Activated effector memory CD4-positive, alpha-beta T cell treated with anti-CD3 and anti-CD28 coated beads, Interleukin-2, amount 50 U/mL, for 16 hours (primary cell): Measurements from ENCODE around the gene PPP1R12B.

ENCODE experiments used
- DNase-seq: peaks from one replicate; pipeline ENCODE4 v3.0.0-alpha.2; 2020

The PPP1R12B gene, protein sequence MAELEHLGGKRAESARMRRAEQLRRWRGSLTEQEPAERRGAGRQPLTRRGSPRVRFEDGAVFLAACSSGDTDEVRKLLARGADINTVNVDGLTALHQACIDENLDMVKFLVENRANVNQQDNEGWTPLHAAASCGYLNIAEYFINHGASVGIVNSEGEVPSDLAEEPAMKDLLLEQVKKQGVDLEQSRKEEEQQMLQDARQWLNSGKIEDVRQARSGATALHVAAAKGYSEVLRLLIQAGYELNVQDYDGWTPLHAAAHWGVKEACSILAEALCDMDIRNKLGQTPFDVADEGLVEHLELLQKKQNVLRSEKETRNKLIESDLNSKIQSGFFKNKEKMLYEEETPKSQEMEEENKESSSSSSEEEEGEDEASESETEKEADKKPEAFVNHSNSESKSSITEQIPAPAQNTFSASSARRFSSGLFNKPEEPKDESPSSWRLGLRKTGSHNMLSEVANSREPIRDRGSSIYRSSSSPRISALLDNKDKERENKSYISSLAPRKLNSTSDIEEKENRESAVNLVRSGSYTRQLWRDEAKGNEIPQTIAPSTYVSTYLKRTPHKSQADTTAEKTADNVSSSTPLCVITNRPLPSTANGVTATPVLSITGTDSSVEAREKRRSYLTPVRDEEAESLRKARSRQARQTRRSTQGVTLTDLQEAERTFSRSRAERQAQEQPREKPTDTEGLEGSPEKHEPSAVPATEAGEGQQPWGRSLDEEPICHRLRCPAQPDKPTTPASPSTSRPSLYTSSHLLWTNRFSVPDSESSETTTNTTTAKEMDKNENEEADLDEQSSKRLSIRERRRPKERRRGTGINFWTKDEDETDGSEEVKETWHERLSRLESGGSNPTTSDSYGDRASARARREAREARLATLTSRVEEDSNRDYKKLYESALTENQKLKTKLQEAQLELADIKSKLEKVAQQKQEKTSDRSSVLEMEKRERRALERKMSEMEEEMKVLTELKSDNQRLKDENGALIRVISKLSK

DNA sequence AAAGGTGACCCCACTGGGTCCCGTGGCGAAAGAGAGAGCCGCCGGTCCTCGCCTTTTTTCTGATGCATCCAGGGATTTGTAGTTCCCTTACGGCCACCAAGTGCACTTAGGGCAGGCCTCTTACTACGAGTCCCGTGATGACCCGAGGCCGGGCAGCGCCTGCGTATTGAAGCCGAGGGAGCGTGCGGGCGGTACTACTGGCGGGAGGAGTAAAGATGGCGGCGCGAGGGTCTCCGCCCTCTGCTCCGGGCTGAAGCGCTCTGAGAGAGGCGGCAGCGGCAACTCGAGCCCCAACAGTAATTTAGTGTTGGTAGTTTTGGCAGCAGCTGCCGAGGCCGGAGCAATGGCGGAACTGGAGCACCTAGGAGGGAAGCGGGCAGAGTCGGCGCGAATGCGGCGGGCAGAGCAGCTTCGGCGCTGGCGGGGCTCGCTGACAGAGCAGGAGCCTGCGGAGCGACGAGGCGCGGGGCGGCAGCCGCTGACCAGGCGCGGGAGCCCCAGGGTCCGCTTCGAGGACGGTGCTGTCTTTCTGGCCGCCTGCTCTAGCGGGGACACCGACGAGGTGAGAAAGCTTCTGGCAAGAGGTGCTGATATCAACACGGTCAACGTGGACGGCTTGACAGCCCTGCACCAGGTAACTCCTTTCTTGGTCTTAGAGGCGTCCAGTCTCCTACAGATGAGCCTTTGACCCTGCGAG, at the start of gene PPP1R12B:
Gene PPP1R12B (plus strand): TSS at position 191 of the 697 bp plus-strand sequence. CDS start 153 bp downstream, at position 344.
- peak; percentile 99 for DNase-seq

DNA sequence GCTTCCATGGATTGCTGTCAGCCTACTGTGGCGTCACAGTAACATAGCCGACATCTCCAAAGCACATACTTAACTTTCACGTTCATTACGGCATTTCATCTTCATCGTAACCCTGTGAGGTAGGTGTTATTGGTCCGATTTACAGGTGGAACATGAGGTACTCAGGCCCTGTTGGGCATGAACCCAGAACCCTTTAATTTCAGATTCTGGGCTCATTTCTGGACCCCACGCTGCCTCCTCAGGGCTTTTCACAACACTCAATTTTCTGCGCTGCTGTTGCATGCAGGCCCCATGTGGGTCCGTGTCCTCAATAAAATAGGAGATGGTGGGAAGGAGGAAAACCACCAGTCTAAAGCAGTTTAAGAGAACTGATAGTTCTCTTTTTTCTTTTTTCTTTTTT, 46.3 kb upstream of the PPP1R12B start:
- no peak for DNase-seq

DNA sequence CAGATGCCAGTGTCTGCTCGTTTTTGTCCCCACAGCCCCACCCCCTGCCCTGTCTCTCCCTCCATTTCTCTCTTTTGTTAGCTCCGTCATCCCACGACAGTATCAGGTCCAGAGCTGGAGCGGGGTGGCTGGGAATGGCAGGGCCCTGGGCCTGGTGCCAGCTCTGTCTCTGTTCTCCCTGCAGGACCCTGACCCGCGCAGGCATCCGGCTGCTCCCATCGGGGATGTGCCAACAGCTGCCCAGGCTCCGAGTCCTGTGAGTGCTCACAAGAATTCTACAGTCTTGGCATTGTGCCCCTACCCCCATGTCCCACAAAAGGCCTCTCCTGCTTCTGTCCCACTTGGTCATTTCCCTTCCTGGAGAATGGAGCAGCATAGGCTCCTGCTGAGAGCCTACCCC, 44.1 kb upstream of the PPP1R12B start:
- no peak for DNase-seq

DNA sequence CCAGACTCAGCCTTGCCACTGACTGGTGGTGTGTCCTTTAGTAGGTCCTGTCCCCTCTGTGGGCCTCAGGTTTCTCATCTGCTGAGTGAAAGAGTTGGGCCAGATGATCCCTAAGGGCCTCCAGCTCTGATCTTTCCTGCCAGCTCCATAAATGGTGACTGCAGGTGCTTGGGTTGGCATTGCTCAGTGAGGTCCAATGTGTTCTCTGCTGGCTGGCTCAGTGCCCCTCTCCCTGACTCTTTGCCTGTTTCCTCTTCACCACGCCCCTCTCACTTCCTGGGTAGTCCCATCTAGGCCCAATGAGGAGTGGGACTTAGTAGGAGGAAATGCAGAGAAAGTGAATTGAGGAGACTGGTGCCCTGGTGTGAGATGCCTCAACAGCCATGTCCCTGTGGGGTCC, 43.3 kb upstream of the PPP1R12B start:
- DNase-seq = no peak

DNA sequence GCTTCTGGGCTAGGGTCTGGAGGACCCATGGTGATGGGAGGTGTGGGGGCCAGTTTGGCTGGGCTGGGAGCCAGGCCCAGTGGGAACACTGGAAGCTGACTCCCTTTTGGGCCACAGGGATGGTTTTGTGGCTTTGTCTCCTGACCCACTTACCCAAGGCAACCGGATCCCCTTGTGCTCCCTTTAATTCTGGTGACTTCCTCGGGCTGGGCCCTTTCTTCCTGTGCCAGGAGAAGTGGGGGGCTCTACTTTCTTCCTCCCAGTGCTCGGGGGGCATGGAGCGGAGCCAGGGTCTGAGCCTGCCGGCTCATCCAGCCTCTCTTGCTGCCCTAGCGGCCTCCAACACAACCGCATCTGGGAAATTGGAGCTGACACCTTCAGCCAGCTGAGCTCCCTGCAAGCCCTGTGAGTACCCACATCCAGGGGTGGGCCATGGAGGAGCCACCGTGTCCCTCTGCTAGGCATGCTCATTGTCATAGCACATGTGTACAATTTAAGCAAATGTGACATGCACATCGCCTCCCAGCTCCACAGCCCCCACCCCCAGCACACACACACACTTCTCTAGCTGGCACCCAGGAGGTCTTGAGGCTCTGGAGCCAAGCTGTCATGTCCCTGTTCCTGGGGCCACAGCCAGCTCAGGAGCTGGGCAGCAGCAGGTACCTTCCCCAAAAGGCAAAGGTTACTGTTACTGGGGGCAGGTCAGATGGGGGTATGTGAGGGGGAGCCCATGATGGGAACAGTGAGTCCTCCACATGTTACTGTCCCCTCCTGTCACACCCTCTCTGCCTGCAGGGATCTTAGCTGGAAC, 41.8 kb upstream of the PPP1R12B start:
- DNase-seq = no peak

DNA sequence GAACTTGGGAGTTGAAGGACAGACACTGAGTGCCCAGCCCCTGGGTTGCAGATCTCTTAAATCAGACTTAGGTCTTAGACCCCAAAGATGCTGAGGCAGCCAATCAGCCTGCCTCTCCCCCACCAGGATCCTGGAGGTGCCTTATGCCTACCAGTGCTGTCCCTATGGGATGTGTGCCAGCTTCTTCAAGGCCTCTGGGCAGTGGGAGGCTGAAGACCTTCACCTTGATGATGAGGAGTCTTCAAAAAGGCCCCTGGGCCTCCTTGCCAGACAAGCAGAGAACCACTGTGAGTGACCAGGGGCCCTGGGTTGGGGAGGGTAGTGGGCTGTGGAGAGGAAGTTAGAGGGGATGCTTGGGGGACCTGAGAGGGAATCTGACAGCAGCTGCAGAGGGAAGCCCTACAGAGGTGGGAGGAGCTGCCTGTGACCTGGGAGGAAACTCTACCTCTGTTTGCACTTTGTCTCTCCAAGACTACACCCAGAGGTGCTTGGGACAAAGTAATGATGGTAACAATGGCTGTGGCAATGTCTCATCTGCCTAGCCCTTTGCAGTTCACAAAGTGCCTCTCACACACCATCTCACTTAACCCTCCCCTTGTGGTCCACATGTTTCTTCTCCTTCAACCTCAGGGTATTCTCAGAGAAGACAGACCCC, 38.3 kb upstream of the PPP1R12B start:
- DNase-seq = no peak

DNA sequence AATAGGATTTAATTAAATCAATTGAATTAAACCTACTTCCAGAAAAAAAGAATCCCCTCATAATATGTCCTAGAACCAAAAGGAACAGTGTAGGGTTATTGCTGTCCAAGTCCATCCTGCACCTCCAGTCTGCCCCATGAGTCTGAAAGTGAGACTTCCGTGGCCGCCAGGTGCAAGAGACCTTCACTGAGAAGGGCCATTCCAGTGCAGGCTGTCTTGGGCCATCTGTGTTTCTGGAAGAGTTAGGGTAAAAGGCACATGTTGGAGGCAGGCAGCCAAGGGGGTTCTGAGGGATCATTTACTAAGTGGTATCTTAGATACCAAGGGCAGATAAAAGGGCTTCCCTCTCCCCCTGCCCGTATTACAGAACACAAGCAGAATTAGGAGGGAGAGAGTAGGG, 37.8 kb upstream of the PPP1R12B start:
- DNase-seq = no peak

DNA sequence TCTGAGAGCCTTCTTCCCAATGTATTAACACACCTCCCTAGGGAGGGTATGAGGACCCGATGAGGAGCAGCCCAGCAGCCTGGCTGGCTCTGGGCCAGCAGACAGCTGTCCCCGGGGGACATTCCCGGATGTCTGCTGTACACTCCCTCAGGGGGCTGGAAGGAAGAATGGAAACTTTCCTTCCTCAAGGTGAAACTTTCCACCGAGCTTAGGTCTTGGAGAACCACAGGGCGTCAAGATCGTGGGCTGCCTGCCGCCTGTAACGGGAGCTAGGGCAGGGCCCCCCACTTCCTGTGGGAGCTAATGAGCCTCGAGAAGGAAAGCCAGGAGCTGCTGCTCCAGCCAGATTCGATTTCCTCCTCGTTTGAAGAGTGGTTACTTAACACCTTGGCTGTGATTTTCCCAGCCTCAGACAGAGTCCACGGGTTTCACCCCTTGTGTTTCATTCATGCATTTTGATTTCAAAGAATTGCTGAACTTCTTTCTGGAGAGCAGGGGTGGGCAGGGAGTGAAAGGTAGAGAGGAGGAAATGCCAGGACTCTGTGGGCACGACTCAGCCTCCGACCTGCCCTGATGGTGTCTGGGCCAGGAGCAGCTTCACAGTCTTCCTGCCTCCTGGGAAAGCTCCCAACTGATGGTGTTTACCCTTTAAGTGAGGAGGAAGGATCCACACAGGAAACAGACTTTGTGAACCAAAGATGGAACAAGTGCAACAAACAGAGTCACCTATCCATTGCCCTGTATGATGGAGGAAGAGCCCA, 36.4 kb upstream of the PPP1R12B start:
- DNase-seq = no peak

DNA sequence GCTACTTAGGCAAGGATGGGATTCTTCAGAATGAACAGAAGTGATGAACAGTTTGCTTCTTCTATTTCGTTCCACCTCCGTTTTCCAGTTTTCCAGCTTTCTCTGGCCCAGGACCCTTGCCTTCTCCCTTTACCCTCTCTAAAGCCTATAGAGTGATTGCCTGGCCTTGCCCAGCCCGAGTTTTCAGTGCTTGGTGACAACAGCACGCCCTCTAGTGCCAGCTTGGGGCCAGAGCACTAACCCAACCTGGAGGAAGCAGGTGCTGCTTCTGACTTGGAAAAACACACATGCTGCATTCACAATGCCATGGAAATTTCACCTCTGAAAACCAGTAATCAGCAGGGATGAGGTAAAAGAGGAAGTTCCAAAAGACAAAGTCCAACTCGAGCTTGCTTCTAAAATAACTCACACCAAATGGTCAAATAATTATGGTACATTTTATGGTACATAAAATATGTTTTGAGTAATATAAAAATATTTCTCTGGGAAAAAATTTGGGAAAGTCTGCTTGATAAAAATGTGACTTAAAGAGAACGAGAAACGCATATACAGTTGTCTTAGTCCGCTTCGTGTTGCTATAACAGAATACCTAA, 32.8 kb upstream of the PPP1R12B start:
- peak; percentile 90 for DNase-seq

DNA sequence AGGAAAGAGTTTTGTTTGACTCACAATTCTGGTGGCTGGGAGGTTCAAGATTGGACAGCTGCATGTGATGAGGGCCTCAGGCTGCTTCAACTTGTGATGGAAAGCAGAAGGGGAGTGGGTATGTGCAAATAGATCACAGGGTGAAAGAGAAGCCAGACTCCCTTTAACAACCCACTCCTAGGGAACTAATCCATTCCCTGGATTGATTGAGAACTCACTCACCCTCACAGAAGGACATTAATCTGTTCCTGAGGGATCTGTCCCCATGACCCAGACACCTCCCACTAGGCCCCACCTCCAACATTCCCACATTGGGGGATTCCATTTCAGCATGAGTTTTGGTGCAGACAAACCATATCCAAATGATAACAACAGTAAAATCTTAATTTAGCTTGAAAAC, 32.3 kb upstream of the PPP1R12B start:
- DNase-seq = no peak

DNA sequence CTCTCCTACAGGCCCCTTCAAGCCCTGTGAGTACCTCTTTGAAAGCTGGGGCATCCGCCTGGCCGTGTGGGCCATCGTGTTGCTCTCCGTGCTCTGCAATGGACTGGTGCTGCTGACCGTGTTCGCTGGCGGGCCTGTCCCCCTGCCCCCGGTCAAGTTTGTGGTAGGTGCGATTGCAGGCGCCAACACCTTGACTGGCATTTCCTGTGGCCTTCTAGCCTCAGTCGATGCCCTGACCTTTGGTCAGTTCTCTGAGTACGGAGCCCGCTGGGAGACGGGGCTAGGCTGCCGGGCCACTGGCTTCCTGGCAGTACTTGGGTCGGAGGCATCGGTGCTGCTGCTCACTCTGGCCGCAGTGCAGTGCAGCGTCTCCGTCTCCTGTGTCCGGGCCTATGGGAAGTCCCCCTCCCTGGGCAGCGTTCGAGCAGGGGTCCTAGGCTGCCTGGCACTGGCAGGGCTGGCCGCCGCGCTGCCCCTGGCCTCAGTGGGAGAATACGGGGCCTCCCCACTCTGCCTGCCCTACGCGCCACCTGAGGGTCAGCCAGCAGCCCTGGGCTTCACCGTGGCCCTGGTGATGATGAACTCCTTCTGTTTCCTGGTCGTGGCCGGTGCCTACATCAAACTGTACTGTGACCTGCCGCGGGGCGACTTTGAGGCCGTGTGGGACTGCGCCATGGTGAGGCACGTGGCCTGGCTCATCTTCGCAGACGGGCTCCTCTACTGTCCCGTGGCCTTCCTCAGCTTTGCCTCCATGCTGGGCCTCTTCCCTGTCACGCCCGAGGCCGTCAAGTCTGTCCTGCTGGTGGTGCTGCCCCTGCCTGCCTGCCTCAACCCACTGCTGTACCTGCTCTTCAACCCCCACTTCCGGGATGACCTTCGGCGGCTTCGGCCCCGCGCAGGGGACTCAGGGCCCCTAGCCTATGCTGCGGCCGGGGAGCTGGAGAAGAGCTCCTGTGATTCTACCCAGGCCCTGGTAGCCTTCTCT, 30.3 kb upstream of the PPP1R12B start:
- peak; percentile 55 for DNase-seq

DNA sequence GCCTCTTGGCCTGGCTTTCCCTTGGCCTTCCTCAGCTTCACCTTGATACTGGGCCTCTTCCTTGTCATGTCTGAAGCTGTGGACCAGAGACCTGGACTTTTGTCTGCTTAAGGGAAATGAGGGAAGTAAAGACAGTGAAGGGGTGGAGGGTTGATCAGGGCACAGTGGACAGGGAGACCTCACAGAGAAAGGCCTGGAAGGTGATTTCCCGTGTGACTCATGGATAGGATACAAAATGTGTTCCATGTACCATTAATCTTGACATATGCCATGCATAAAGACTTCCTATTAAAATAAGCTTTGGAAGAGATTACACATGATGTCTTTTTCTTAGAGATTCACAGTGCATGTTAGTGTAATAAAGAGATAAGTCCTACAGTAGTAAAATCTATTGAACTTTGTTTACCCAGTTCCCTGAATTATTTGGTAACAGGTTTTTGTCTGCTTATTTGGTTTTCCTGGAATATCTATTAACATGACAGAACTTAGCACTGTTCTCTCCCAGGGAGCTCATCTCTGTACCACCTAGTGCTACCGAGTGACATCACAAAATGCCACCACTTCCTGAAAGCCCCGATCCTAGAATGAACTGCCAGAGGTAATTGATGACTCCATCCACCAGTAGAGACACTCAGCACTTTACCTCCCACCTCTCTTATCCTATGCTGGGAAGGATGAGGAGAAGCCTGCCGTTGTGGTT, 29.0 kb upstream of the PPP1R12B start:
- DNase-seq = no peak

DNA sequence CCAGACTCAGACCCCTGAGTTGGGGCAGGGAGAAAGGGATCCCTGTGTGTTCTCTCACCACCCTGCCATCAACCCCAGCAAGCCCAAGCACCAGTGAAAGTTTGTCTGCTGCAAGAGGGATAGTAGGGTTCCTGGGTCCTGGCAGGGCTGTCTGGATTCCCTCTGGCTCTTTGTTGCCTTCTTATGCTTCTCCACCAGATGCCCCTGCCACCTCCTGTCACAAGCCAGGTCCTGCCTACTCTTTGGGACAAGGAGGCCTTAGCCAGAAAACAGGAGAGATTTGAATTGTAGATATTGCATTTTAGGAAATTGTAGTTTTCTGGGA, 28.5 kb upstream of the PPP1R12B start:
- peak; percentile 31 for DNase-seq

DNA sequence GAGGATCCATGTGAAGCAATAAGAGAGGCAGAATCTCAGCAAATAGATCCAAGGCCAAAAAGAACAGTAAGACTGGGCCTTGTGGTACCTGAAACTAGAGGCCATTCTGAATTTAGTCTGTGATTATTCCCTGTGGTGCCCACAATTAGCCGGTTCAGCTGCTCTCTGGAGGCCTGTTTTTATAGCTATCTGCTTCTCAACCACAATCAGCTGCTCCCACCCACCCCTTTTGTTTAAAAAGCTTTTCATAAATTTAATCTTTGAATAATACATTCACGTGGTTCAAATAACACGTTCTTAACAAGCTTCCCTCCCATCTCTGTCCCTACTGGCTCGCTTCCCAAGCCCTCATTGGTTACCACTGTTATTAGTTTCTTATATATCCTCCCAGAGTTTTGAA, 24.8 kb upstream of the PPP1R12B start:
- no peak for DNase-seq

DNA sequence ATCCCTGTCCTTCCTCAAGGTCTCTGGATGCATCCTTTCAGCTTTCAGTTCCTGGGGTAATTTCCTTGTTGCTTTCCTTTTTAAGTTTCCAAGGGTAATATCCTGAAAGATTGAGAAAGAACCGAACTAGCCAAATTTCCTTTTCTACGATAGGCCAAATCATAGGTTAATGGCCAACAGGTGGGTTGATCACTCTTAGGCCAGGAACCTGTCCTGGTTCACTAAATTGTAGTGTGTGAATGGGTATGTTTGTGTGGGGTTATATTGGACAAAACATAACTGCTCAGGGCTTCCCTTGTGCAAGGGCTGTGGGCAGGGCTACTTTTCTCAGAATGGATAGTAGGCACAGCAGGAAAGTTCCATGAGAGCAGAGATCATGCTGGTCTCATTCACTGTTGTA, 23.9 kb upstream of the PPP1R12B start:
- no peak for DNase-seq

DNA sequence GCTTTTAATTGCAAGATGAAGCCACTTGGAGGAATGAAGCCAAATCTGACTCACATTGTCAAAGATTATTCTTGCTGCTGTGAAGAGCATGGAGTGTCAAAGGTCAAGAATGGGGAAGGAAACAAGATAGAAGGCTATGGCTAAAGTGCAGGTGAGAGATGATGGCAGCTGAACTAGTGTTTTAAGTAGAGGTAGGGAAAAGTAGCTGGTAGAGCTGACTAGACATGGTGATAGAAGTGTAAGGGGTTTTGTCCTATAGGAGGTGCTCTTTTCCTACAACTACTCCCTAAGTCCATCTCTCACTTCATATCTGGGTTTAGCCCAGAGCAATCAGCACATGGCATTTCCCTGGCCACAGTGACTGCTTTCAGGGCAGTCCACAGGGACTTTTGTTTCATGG, 18.6 kb upstream of the PPP1R12B start:
- DNase-seq = no peak

DNA sequence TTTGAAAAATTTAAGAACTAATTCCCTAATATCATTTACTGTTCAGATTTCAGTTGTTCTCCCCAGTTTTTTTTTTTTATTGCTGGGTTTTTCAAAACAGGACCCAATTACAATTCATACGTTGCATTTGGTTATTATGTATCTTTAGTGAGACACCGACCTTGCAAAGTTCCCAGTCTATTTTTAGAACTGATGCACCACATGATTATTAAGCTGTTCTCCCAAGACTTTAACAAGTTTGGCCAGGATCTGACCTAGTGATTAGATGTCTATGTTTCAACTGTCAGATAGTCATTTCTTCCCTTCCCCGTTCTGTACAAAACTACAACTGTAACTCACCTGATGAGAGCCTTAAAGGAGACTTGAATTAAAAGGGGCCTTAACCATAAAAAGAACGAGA, 14.6 kb upstream of the PPP1R12B start:
- DNase-seq = no peak

DNA sequence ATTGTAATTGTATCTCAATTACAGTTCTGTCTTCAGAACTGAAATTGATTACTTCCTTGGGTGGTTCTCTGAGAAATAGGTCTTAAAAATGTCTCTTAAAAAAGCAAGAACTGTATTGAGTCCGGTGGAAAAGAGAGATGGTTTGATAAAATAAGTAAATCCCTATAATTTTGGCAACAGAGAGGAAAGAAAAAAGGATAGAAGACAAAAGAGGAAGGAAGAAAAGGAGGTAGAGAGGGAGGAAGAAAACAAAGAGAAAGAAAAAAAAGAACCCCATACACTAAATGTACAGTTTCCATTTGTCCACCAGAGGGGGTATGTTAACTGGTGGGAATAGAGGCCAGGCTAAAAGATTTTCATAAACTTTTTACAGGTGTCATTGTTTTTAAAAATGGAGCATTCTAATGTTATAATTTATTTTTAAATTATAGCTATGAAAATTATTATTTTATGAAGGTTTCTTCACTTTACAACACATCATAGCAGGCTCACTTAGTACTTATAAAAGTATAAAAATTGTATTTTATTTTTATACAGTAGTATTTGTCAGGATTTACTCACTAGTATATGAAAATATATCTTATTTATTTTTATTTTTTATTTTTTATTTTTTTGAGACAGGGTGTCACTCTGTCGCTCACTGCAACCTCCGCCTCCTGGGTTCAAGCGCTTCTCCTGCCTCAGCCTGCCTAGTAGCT, 4.7 kb upstream of the PPP1R12B start:
- DNase-seq = no peak
